BJ (cell line): ENCODE measurements around the gene LRMDA. TPM values are rescaled to one million over a fixed set of nuclear protein-coding genes. Genes with fewer than 3 reads are reported as not detected.
"Not testable (repeated sequence)": the region's sequence is repeated elsewhere in the genome, so short reads cannot be mapped to it uniquely, and the experiment has no call there.

ENCODE experiments used
- CTCF ChIA-PET: fragments of 350-600 bp; formaldehyde crosslinking; extraction: SDS; loops from one replicate; lab custom pipeline; 2021; ENCODE audit warnings: antibody characterized with exemption, inconsistent platforms; lab: Yijun Ruan, JAX
- POLR2A ChIA-PET: fragments of 300-600 bp; sonication (Branson Sonifier 250); formaldehyde crosslinking; extraction: SDS; loops from one replicate; lab custom pipeline; 2021; ENCODE audit warnings: antibody characterized with exemption; lab: Charles Lee
- DNase-seq: peaks from one replicate; pipeline ENCODE4 v3.0.0-alpha.2; 2011; ENCODE audit warnings: low read depth
- H3K27me3 ChIP-seq: 2 replicates; pipeline ENCODE4 v1.6.0; 2011; ENCODE audit warnings: low read length; ENCODE audit not compliant: control insufficient read depth, insufficient read depth
- H3K36me3 ChIP-seq: 2 replicates; pipeline ENCODE4 v1.5.1; 2011; ENCODE audit warnings: low read length; ENCODE audit not compliant: control insufficient read depth, insufficient read depth
- H3K4me3 ChIP-seq: 2 replicates; pipeline ENCODE4 v1.5.1; 2011; ENCODE audit warnings: low read depth, mild to moderate bottlenecking, control low read depth, low read length
- polyA plus RNA-seq: library from polyadenylated mRNA; depleted of rRNA; stranded (reverse); fragments of >200 nt; gene quantifications from 2 replicates; pipeline ENCODE4 v1.2.3, GENCODE V29; 2011
- TF ChIP-seq, protein P1 (sequence below): IDR thresholded peaks from 2 replicates; pipeline ENCODE4 v1.5.1; 2011; ENCODE audit warnings: low read depth, mild to moderate bottlenecking, control low read depth, inconsistent platforms, low read length, moderate library complexity; ENCODE audit not compliant: insufficient read depth

Gene LRMDA
- polyA plus RNA-seq, 1 experiment: not detected

DNA sequence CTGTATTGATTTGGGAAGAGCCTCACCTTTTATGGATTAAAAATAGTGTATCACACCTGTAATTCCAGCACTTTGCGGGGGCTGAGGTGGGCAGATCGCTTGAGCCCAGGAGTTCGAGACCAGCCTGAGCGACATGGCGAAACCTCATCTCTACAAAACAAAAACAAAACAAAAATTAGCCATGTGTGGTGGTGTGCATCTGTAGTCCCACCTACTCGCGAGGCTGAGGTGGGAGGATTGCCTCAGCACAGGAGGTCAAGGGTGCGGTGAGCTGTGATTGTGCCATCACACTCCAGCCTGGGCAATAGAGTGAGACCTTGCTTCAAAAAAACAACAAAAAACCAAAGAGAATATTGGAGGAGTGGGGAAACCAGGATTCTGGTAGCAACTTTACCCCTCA, 79.6 kb downstream of the LRMDA start:
- TF ChIP-seq, protein P1, sequence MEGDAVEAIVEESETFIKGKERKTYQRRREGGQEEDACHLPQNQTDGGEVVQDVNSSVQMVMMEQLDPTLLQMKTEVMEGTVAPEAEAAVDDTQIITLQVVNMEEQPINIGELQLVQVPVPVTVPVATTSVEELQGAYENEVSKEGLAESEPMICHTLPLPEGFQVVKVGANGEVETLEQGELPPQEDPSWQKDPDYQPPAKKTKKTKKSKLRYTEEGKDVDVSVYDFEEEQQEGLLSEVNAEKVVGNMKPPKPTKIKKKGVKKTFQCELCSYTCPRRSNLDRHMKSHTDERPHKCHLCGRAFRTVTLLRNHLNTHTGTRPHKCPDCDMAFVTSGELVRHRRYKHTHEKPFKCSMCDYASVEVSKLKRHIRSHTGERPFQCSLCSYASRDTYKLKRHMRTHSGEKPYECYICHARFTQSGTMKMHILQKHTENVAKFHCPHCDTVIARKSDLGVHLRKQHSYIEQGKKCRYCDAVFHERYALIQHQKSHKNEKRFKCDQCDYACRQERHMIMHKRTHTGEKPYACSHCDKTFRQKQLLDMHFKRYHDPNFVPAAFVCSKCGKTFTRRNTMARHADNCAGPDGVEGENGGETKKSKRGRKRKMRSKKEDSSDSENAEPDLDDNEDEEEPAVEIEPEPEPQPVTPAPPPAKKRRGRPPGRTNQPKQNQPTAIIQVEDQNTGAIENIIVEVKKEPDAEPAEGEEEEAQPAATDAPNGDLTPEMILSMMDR: no peak
- Histone ChIP-seq H3K36me3 (no peaks in the 10 kb centered on the region), H3K4me3 (no peak overlapping the region), H3K27me3 (no peaks in the 10 kb centered on the region)
- POLR2A ChIA-PET: no interaction called here
- DNase-seq: no peak
- CTCF ChIA-PET: no interaction called here

DNA sequence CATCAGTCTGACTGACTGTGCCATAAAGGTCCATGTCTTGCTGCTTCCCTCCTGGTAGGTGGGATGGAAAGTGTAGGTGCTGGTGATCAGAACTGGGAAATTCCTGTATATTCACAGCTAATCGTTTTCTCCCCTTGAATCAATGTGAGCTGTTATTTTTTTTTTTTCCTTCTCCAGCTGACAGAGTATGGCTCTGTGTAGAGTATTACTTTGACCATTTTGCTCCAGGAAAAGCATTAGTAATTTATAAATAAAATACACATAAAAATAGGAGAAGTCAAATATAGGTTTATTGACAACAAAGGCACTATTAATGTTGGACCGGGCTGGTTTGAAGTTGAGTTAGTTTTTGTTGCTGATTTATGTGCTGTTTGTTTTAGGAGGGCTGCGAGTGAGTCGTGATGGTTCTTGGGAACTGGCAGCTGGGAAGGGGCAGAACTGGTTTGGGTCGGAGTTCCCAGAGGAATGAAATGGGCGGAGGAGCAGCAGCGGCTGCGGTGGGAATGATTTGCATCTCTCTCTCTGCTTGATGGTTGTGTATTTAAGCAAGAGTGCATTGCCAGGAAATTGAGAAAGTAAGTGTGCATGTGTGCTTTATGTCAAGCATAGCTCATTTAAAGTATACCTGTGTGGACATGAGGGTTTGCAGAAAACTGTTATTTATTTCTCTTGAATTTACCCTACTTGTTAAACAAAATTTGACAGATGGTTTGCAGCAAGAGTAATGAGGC, 80.9 kb downstream of the LRMDA start:
- no peak for DNase-seq

GRCh38 chr10:75513292-75513885, 82.0 kb downstream of the LRMDA start:
- TF ChIP-seq, protein P1: no peak
- no peak for DNase-seq
- no peaks in the 10 kb centered on the region for H3K27me3 ChIP-seq
- no peak overlapping the region for H3K4me3 ChIP-seq
- ChIA-PET POLR2A (no interaction called here), CTCF (no interaction called here)
- H3K36me3 ChIP-seq: no peaks in the 10 kb centered on the region

More for the DNA sequence above, 80.9 kb downstream of the LRMDA start:
- ChIA-PET CTCF (no interaction called here), POLR2A (no interaction called here)
- no peak overlapping the region for H3K4me3 ChIP-seq
- TF ChIP-seq, protein P1: no peak
- H3K36me3 ChIP-seq: no peaks in the 10 kb centered on the region
- H3K27me3 ChIP-seq: no peaks in the 10 kb centered on the region

GRCh38 chr10:75514830-75515229, 83.4 kb downstream of the LRMDA start:
- ChIA-PET POLR2A (no interaction called here), CTCF (no interaction called here)
- TF ChIP-seq, protein P1: no peak
- H3K36me3 ChIP-seq: no peaks in the 10 kb centered on the region
- H3K4me3 ChIP-seq: no peak overlapping the region
- DNase-seq: no peak
- no peaks in the 10 kb centered on the region for H3K27me3 ChIP-seq

- CTCF ChIA-PET, H3K36me3 ChIP-seq, H3K27me3 ChIP-seq, POLR2A ChIA-PET, DNase-seq, H3K4me3 ChIP-seq: not testable (repeated sequence)
Observed at GRCh38 chr10:75516154-75516553, 84.7 kb downstream of the LRMDA start.

DNA sequence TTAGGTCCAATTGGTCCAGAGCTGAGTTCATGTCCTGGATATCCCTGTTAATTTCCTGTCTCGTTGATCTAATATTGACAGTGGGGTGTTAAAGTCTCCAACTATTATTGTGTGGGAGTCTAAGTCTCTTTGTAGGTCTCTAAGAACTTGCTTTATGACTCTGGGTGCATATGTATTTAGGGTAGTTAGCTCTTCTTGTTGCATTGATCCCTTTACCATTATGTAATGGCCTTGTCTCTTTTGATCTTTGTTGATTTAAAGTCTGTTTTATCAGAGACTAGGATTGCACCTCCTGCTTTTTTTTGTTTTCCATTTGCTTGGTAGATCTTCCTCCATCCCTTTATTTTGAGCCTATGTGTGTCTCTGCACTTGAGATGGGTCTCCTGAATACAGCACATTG, 87.8 kb downstream of the LRMDA start:
- DNase-seq, H3K36me3 ChIP-seq, POLR2A ChIA-PET, CTCF ChIA-PET, H3K27me3 ChIP-seq, H3K4me3 ChIP-seq: not testable (repeated sequence)

GRCh38 chr10:75521194-75521829, 89.9 kb downstream of the LRMDA start:
- DNase-seq, H3K36me3 ChIP-seq, POLR2A ChIA-PET, H3K4me3 ChIP-seq, H3K27me3 ChIP-seq: not testable (repeated sequence)
- CTCF ChIA-PET: interaction anchor here (0.7 kb wide), 1 partner anchor 15 kb away, joined by 3 read pairs; no protein-coding TSS in a partner anchor
